Neural crest cell (in vitro differentiated cells): Measurements from ENCODE around the gene PSTPIP1. TPM values are rescaled to one million over a fixed set of nuclear protein-coding genes. Genes with fewer than 3 reads are reported as not detected.
A peak's percentile ranks its signal among the peaks of the same experiment; 100 is the strongest.

Source experiments
- DNase-seq: peaks from one replicate; pipeline ENCODE4 v3.0.0; 2021; ENCODE audit warnings: low read depth, mixed read lengths, low spot score
- H3K27ac Mint-ChIP-seq: one replicate; pipeline ENCODE4 v1.8.0; 2021; ENCODE audit warnings: mild to moderate bottlenecking, mixed read lengths; ENCODE audit not compliant: unreplicated experiment
- H3K27me3 Mint-ChIP-seq: 2 replicates; pipeline ENCODE4 v1.8.0; 2021; ENCODE audit warnings: low read depth, mild to moderate bottlenecking, mixed read lengths
- H3K36me3 Mint-ChIP-seq: 2 replicates; pipeline ENCODE4 v1.8.0; 2021; ENCODE audit warnings: low read depth, mild to moderate bottlenecking, mixed read lengths
- H3K4me1 Mint-ChIP-seq: 2 replicates; pipeline ENCODE4 v1.8.0; 2021; ENCODE audit warnings: mixed read lengths
- H3K4me3 Mint-ChIP-seq: one replicate; pipeline ENCODE4 v1.8.0; 2021; ENCODE audit warnings: mild to moderate bottlenecking, mixed read lengths
- H3K9me3 Mint-ChIP-seq: 2 replicates; pipeline ENCODE4 v1.8.0; 2021; ENCODE audit warnings: mixed read lengths
- total RNA-seq: library from RNA; stranded (reverse); gene quantifications from 2 replicates; pipeline ENCODE4 v1.2.1, GENCODE V29; 2021
- TF ChIP-seq, protein P1 (sequence below): fragments of 200-600 bp; sonication (generic); conservative IDR thresholded peaks from 2 replicates; pipeline ENCODE4 v1.5.0; 2021; ENCODE audit warnings: antibody characterized with exemption, mild to moderate bottlenecking

PSTPIP1 gene
- total RNA-seq, 1 donor from 2014 or later = 0.84 TPM

- TF ChIP-seq, protein P1, sequence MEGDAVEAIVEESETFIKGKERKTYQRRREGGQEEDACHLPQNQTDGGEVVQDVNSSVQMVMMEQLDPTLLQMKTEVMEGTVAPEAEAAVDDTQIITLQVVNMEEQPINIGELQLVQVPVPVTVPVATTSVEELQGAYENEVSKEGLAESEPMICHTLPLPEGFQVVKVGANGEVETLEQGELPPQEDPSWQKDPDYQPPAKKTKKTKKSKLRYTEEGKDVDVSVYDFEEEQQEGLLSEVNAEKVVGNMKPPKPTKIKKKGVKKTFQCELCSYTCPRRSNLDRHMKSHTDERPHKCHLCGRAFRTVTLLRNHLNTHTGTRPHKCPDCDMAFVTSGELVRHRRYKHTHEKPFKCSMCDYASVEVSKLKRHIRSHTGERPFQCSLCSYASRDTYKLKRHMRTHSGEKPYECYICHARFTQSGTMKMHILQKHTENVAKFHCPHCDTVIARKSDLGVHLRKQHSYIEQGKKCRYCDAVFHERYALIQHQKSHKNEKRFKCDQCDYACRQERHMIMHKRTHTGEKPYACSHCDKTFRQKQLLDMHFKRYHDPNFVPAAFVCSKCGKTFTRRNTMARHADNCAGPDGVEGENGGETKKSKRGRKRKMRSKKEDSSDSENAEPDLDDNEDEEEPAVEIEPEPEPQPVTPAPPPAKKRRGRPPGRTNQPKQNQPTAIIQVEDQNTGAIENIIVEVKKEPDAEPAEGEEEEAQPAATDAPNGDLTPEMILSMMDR = no peak
- H3K4me3 Mint-ChIP-seq = peak overlapping the region; percentile 27
- H3K27me3 Mint-ChIP-seq = peaks cover 7% of the 10 kb centered on the region
- no peaks in the 10 kb centered on the region for H3K9me3 Mint-ChIP-seq
- peaks cover 11% of the 10 kb centered on the region for H3K4me1 Mint-ChIP-seq
- peaks cover 10% of the 10 kb centered on the region for H3K36me3 Mint-ChIP-seq
- H3K27ac Mint-ChIP-seq = no peak overlapping the region
- peak; percentile 2 for DNase-seq
Measured at GRCh38 chr15:77032647-77033416, 37.9 kb downstream of the PSTPIP1 start.

- Mint-ChIP-seq H3K9me3 (no peaks in the 10 kb centered on the region), H3K27me3 (peaks cover 7% of the 10 kb centered on the region), H3K4me1 (peaks cover 11% of the 10 kb centered on the region), H3K4me3 (peak overlapping the region; percentile 27), H3K27ac (no peak overlapping the region), H3K36me3 (peaks cover 10% of the 10 kb centered on the region)
- peak; percentile 1 for DNase-seq
- TF ChIP-seq, protein P1 = no peak
Measured at GRCh38 chr15:77033417-77033728, 38.4 kb downstream of the PSTPIP1 start.

DNA sequence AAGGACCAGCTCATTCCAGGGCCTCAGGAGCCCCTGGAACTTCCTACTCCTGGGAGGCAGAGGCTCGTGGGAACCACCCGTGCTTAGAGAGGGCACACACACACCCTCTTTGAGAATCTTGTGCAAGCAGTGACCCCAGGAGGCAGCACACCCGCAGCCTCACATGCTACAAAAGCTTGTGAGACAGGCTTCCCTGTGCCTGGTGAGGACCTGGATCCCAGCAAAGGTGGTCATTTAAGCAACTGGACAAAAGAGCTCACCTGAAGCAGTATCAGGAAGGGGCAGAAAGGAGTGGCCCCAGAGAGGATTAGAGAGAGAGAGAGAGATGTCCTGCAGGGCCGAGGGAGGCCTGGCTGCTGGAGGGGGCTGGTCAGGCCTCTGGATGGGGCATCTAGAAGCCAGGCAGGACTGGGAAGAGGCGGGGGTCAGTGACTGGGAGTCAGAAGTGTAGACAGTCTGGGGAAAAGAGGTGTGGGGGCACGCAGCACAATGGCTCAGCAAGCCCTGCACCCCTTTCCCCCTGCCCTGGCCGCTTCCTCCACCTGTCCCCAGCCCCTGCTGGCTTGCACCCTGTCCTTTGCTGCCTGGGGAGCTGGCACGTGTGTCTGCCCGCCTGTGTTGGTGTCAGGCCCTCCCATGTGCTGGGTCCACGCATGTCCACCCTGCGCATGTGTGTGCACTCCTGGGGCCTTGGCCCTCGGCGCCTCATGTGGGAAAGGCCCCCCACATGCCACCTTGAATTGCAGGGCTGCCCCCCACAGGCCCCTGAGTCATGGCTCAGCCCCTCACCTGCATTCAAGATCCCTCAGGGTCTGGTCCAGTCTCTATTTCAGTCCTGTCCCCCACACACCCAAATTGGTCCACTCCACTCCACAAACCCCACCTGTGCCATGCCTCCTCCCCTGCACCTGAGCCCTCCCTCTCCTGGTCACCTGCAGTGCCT is 39.1 kb downstream of the PSTPIP1 start:
- Mint-ChIP-seq H3K27ac (peak overlapping the region; percentile 96), H3K27me3 (peaks cover 7% of the 10 kb centered on the region), H3K36me3 (peaks cover 10% of the 10 kb centered on the region), H3K9me3 (no peaks in the 10 kb centered on the region), H3K4me1 (peaks cover 11% of the 10 kb centered on the region), H3K4me3 (peak overlapping the region; percentile 44)
- peak; percentile 2 for DNase-seq
- TF ChIP-seq, protein P1 = no peak

- TF ChIP-seq, protein P1 = peak; percentile 67
- Mint-ChIP-seq H3K27ac (no peak overlapping the region), H3K36me3 (peaks cover 10% of the 10 kb centered on the region), H3K4me1 (peaks cover 11% of the 10 kb centered on the region), H3K4me3 (peak overlapping the region; percentile 44), H3K27me3 (peaks cover 7% of the 10 kb centered on the region), H3K9me3 (no peaks in the 10 kb centered on the region)
- DNase-seq = peak; percentile 47
Measured at GRCh38 chr15:77034695-77035489, 40.0 kb downstream of the PSTPIP1 start.

- peaks cover under 1% of the 10 kb centered on the region for H3K9me3 Mint-ChIP-seq
- peaks cover 12% of the 10 kb centered on the region for H3K4me1 Mint-ChIP-seq
- H3K36me3 Mint-ChIP-seq = peaks cover 10% of the 10 kb centered on the region
- no peak overlapping the region for H3K27ac Mint-ChIP-seq
- no peak for DNase-seq
- TF ChIP-seq, protein P1 = no peak
- peaks cover 7% of the 10 kb centered on the region for H3K27me3 Mint-ChIP-seq
- H3K4me3 Mint-ChIP-seq = no peak overlapping the region
Measured at GRCh38 chr15:77035584-77035983, 40.7 kb downstream of the PSTPIP1 start.
